ENCODE results near the gene TBC1D21. TPM values are rescaled to one million over a fixed set of nuclear protein-coding genes. Genes with fewer than 3 reads are reported as not detected.

Gene TBC1D21
- total RNA-seq, 1 experiment from 2014 or later, result not detected

DNA sequence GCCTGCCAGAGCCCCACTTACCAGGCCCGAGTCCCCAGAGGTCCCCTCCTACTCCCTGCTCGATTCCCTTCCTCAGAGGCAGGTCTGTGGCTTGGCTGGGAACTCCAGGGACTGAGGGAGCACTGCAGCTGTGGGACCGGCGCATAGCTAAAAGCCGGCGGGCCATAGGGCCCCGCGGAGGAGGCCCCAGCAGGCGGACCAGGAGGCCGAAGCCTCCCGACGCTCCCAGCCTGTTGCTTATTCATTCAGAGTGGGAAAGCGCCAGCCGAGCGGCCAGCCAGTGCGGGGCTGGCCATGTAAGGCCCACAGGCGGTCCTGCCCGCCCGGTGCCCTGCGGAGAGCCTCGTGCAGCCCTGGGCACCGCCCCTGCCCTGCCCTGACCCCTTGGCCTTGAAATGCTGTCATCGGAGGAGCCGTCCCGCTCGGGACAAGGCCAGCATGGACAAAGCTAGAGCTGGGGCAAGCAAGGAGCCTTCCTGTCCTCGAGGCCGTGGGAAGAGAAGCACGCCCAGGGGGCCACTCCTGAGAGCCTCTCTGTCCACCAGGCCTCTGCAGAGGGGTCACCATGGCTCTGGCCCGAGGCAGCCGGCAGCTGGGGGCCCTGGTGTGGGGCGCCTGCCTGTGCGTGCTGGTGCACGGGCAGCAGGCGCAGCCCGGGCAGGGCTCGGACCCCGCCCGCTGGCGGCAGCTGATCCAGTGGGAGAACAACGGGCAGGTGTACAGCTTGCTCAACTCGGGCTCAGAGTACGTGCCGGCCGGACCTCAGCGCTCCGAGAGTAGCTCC, 53.0 kb downstream of the TBC1D21 start, which contains the start of gene LOXL1:
TSS of gene LOXL1 (plus strand) at position 244 of the 784 bp plus-strand sequence. CDS start at position 566, 322 bp downstream.
- TF ChIP-seq, protein P1, sequence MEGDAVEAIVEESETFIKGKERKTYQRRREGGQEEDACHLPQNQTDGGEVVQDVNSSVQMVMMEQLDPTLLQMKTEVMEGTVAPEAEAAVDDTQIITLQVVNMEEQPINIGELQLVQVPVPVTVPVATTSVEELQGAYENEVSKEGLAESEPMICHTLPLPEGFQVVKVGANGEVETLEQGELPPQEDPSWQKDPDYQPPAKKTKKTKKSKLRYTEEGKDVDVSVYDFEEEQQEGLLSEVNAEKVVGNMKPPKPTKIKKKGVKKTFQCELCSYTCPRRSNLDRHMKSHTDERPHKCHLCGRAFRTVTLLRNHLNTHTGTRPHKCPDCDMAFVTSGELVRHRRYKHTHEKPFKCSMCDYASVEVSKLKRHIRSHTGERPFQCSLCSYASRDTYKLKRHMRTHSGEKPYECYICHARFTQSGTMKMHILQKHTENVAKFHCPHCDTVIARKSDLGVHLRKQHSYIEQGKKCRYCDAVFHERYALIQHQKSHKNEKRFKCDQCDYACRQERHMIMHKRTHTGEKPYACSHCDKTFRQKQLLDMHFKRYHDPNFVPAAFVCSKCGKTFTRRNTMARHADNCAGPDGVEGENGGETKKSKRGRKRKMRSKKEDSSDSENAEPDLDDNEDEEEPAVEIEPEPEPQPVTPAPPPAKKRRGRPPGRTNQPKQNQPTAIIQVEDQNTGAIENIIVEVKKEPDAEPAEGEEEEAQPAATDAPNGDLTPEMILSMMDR (conservative IDR thresholded peaks at IDR 0.05), result no peak
- Histone ChIP-seq H2AK5ac (ENCODE audit: insufficient read length, low read length) (no peak within 1 kb of the TSS), H3T11ph (ENCODE audit: low read length) (no peak within 1 kb of the TSS), H3K9me3 (ENCODE audit: control insufficient read depth, low read depth, low read length) (no peaks in the 10 kb centered on the region), H4K91ac (ENCODE audit: insufficient read length, low read depth, low read length) (no peak within 1 kb of the TSS), H3K9ac (ENCODE audit: extremely low read depth, insufficient read length, low read length) (no peak within 1 kb of the TSS), H2BK15ac (ENCODE audit: low read depth, low read length) (no peak within 1 kb of the TSS), H3K4me1 (ENCODE audit: insufficient read depth, low read length) (peaks cover 21% of the 10 kb centered on the region; the same call in 1 of the 2 replicates), H2BK20ac (ENCODE audit: low read depth, low read length, poor library complexity, severe bottlenecking) (no peak within 1 kb of the TSS), H3K4me2 (ENCODE audit: insufficient read depth, insufficient read length, low read length) (peak within 1 kb of the TSS; percentile 39), H3K27me3 (ENCODE audit: insufficient read depth, low read length) (no peaks in the 10 kb centered on the region), H3K23ac (ENCODE audit: insufficient read length, low read depth, low read length) (no peak within 1 kb of the TSS), H3K18ac (ENCODE audit: insufficient read length, low read depth, low read length) (no peak within 1 kb of the TSS), H2AFZ (ENCODE audit: low read length) (no peak within 1 kb of the TSS), H2BK120ac (ENCODE audit: low read depth, low read length, poor library complexity, severe bottlenecking) (no peak within 1 kb of the TSS), H2BK12ac (ENCODE audit: insufficient read length, low read depth, low read length) (no peak within 1 kb of the TSS), H4K5ac (ENCODE audit: insufficient read length, low read depth, low read length) (no peak within 1 kb of the TSS), H3K56ac (ENCODE audit: insufficient read length, low read depth, low read length) (no peak within 1 kb of the TSS), H3K23me2 (ENCODE audit: insufficient read length, low read depth, low read length, poor library complexity, severe bottlenecking) (peaks cover 17% of the 10 kb centered on the region), H3K79me2 (ENCODE audit: insufficient read depth, low read length) (no peaks in the 10 kb centered on the region), H4K8ac (replicated peaks; ENCODE audit: insufficient read length, low read depth, low read length) (no peak within 1 kb of the TSS), H3K14ac (ENCODE audit: insufficient read depth, low read length) (no peak within 1 kb of the TSS), H3K27ac (ENCODE audit: insufficient read length, low read depth, low read length) (no peak within 1 kb of the TSS), H4K20me1 (ENCODE audit: control insufficient read depth, insufficient read depth, insufficient read length) (no peaks in the 10 kb centered on the region), H2BK5ac (ENCODE audit: insufficient read length, low read length) (no peak within 1 kb of the TSS), H3K79me1 (ENCODE audit: insufficient read depth, low read depth, low read length, poor library complexity, severe bottlenecking) (no peaks in the 10 kb centered on the region), H3K4ac (ENCODE audit: low read depth, low read length) (no peak within 1 kb of the TSS)
- H3K9me3 Mint-ChIP-seq, result no peaks in the 10 kb centered on the region
- peaks cover 54 to 55% of the 10 kb centered on the region in 2 experiments for H3K4me1 Mint-ChIP-seq
- DNase-seq, result peak; percentile 80
- H3K4me3 Mint-ChIP-seq, result peak within 1 kb of the TSS; percentile 57 to 75
- WGBS (ENCODE audit: extremely low coverage, insufficient read length, low lambda C conversion rate), result no CpG with 5 or more reads among the region's 47 CpGs
- peaks cover 16% of the 10 kb centered on the region for H3K27me3 Mint-ChIP-seq (ENCODE audit: low read depth)
- no peaks in the 10 kb centered on the region for H3K36me3 Mint-ChIP-seq (ENCODE audit: insufficient read depth in 1 of 3, low read depth in 3 of 3)
- H3K27ac Mint-ChIP-seq, result no peak within 1 kb of the TSS

Measured in H9 (cell line).